ENCODE data around the gene WDR7. TPM values are rescaled to one million over a fixed set of nuclear protein-coding genes. Genes with fewer than 3 reads are reported as not detected.
A peak's percentile ranks its signal among the peaks of the same experiment; 100 is the strongest.

WDR7 gene
- total and polyA plus RNA-seq, 9 of the 15 experiments (the other 6 are each of a cell fraction or from before 2014, with no cell fraction given): 1.4 to 9.4 (median 5.3) TPM

DNA sequence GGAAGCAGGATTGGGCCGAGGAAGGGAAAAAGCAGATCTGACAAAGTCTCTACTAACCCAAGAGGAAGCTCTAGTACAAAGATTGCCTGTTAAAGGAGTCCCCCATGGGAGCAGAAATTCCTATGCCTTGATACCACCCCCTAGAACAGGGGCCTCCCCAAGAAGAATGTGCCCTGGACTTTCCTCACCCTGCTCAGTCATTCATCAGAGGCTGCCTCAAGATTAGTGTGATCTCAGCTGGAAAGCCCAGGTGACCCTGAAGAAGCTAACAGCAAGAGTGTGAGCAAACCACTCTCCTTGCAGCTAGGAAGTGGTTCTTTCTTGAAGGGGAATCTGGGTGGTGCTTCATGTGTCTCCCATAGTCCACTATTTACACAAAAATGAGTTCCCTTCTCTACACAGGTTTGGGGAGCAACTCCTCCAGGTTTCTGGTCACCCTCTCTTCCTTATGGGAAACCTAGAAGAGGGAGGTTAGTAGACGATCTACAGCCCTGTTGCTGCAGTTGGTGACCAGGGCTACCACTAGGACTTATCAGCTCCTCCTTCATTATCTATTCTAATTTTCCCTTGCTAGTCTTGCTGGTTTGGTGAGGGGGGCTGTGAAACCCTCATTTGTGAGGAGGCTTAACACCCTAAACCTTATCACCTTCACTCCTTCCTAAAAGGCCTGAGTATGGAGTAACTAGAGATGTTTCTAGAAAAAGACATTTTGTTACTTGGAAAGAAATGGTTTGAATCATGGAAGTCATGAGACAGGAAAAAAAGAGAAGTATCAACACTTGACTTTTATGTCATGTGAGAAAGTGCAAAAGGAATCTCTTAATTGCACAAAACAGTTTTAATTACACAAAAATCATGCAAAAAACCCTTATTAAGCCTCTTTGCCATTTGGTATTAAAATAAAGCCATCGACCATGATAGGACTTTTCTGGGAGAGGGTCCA is 2.9 kb upstream of the WDR7 start:
- Histone ChIP-seq H3K9me1 (ENCODE audit: control insufficient read depth, insufficient read depth, low read length) (no peaks in the 10 kb centered on the region), H3K79me2 (ENCODE audit: control insufficient read depth, insufficient read depth, low read length) (peaks cover 18% of the 10 kb centered on the region), H2AFZ (ENCODE audit: low read depth, low read length) (peak overlapping the region; percentile 86), H3K36me3 (ENCODE audit: control insufficient read depth, insufficient read depth, low read length) (no peaks in the 10 kb centered on the region), H3K27me3 (ENCODE audit: control insufficient read depth in 2 of 2, insufficient read depth in 2 of 2, low read length in 2 of 2) (no peaks in the 10 kb centered on the region), H3K9ac (ENCODE audit: insufficient read depth in 1 of 2, low read depth in 2 of 2, low read length in 2 of 2) (peak overlapping the region in 1 of 2 experiments; percentile 5; a peak in 2 of 4 replicates), H3K4me2 (ENCODE audit: insufficient read depth, low read length) (peak overlapping the region; percentile 52; the same call in 1 of the 2 replicates), H3K4me1 (replicated peaks in 1 of 2; ENCODE audit: control insufficient read depth in 2 of 2, insufficient read depth in 2 of 2, low read length in 2 of 2) (peaks cover 0 to 23% of the 10 kb centered on the region in 2 experiments; a peak in 3 of 5 replicates), H4K20me1 (replicated peaks; ENCODE audit: control insufficient read depth, insufficient read depth, low read length) (no peaks in the 10 kb centered on the region), H3K9me3 (replicated peaks; ENCODE audit: control insufficient read depth, insufficient read depth, low read depth, low read length) (no peaks in the 10 kb centered on the region), H3K4me3 (no peak overlapping the region), H3K27ac (ENCODE audit: extremely low read depth, low read depth, low read length) (peak overlapping the region; percentile 71)
- DNase-seq (ENCODE audit: extremely low read depth in 1 of 4, low spot score in 3 of 4) (peak in 1 of 4 experiments; percentile 17), FAIRE-seq (peak; percentile 32), ATAC-seq (no peak)
- no TSS peak for BruUV-seq (replicated peaks)
- WGBS (ENCODE audit: insufficient coverage, low coverage, missing lambda C conversion rate): 38% methylated on average over 3 of the region's 3 CpGs
- POLR2A ChIA-PET: interaction anchor here (0.6 to 1.0 kb wide), 4 partner anchors 10 to 1715 kb away, joined by 3 to 5 read pairs (median 3); no protein-coding TSS in a partner anchor
- intact Hi-C loops (cut with micrococcal nuclease) (loop anchor here (5.0 kb wide), 1 partner anchor 54 kb away; no protein-coding TSS in a partner anchor), in situ Hi-C loops (cut with MboI) (no loop called here)
- CTCF ChIA-PET (ENCODE audit: low intra/inter-chr PET ratio): no interaction called here
- TF ChIP-seq NR4A1 (CRISPR knock-in tag; IDR thresholded peaks at IDR 0.05): no peak
- 0 out of 2 replicates have a peak, but pooled peaks have one; percentile 21 for TF ChIP-seq NR4A1 (tag; IDR thresholded peaks at IDR 0.05)
- TF ChIP-seq BRF2 (IDR thresholded peaks at IDR 0.05; ENCODE audit: borderline replicate concordance, insufficient read depth, insufficient read length): no peak
- TF ChIP-seq CREM (IDR thresholded peaks at IDR 0.05; ENCODE audit: low read depth): no peak
- TF ChIP-seq ZNF146 (CRISPR knock-in tag; IDR thresholded peaks at IDR 0.05; ENCODE audit: unreplicated experiment): no peak
- no peak for TF ChIP-seq SMAD4 (CRISPR knock-in tag; conservative IDR thresholded peaks at IDR 0.05)
- no peak for TF ChIP-seq E4F1 (CRISPR knock-in tag; IDR thresholded peaks at IDR 0.05; ENCODE audit: borderline replicate concordance)
- no peak for TF ChIP-seq SRF (CRISPR knock-in tag; IDR thresholded peaks at IDR 0.05)
- no peak for TF ChIP-seq GTF2E2 (tag; IDR thresholded peaks at IDR 0.05)
- no peak for TF ChIP-seq HSF4 (CRISPR knock-in tag; IDR thresholded peaks at IDR 0.05; ENCODE audit: borderline replicate concordance)
- TF ChIP-seq ZNF699 (CRISPR knock-in tag; IDR thresholded peaks at IDR 0.05; ENCODE audit: insufficient replicate concordance): no peak
- TF ChIP-seq NONO (IDR thresholded peaks at IDR 0.05; ENCODE audit: low read depth in 2 of 2, low read length in 1 of 2): no peak
- TF ChIP-seq MECOM (CRISPR knock-in tag; IDR thresholded peaks at IDR 0.05): no peak
- TF ChIP-seq FOXK1 (CRISPR knock-in tag; IDR thresholded peaks at IDR 0.05; ENCODE audit: borderline replicate concordance): no peak
- peak; percentile 88 for TF ChIP-seq HMBOX1 (IDR thresholded peaks at IDR 0.05)

Data from K562 (cell line).